GM19099 (cell line): Measurements from ENCODE around the gene CD1B.

Experiments used
- POLR2A ChIP-seq: IDR thresholded peaks from 3 replicates; pipeline ENCODE4 v1.6.1; 2011; ENCODE audit warnings: low read depth; ENCODE audit not compliant: insufficient read length; ENCODE audit errors: extremely low read depth

Gene CD1B

DNA sequence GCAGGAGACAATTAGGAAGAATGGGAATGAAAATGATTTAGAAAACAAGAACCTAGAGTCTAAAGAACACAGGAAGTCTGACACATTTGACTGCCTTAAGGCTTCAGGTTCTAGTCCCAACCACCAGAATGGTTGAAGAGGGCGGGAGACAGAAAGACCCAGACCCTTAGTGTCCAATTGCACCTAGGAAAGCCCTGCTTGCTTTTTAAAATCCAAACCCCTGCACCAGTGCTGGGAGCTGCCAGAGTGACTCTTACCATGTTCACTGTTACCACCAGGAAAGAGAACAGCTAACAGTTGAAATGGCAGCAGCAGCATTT is 265 bp downstream of the CD1B start:
- TF ChIP-seq POLR2A: no peak

DNA sequence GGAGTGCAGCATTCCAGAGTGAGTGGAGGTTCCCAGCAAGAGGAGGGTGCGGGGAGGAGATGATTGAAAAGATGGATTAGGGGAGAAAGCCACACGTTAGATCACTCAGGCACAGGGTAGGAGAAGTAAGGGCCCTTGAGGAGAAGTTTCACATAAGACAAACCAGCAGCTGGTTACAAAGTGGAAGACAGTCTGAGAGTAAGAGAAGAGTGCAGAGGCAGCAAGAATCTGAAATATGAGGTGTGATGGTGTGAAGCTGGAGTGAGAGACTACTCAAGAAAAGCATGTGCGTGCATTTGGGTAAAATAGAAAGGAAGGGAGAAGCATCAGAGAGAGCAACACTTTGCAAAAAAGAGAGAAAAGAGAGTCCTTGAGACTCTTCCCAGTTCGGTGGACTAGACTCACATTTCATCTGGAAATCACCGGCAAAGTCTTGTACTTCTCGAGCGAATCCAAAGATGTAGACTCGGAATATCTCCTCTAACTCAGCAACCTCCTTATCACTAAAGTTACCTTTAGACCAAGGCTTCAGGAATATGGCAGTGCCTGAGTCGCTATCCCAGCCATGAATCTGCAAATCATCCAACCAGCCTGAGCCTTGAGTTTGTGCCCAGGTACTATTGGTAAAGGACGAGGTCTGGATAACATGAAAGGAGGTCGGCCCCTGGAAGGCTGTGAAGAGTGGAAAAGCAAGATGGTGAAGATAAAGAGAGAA is 783 bp downstream of the CD1B start:
- no peak for TF ChIP-seq POLR2A

DNA sequence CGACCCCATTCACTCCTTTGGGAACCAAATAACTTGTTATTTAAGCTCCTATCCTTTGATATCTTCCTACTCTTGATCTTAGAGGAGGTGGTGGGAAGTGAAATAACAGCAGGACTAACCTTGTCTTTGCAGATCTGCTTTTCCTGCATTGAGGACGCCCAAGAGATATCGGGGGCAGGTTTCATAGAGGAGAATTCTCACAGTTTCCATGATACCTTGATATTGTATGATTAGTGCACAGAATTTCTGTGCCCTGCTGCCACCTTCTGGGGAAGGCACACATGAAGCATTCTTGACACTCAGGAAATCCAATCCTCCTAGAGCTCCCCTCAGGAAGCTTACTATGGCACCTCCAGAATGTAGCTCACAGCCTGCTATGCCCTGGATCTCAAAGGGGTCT is 1.6 kb downstream of the CD1B start:
- TF ChIP-seq POLR2A: no peak

DNA sequence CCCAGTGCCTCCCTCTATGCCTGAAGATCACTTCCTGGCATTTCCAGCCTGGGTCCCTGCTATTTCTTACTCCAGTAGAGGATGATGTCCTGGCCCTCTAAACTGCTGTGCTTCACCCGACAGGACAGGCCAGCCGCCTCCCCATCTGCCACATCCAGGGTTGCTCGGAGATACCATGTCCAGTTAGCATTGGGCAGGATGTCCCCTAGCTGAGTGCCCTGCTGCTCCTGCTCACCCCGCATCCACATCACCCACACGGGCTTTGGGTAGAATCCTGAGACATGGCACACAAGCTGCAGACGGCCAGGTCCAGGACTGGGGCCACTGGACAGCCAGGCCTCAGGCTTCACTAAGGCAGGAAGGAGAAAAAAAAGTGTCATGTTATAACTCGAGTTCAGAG is 2.0 kb downstream of the CD1B start:
- no peak for TF ChIP-seq POLR2A

DNA sequence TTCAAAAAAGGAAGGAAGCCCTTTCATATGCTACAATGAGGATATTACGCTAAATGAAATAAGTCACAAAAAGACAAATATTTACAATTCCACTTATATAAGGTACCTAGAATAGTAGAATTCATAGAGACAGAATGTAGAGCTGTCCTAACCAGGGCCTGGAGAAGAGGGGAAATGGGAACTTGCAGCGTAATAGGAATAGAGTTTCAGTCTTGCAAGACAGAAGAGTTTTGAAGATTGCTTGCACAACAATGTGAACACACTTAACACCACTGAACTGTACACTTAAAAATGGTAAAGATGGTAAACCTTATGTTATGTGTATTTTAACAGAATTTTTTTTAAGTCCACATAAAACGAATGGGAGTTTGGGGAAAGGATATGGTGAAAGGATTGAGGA is 2.9 kb downstream of the CD1B start:
- no peak for TF ChIP-seq POLR2A

DNA sequence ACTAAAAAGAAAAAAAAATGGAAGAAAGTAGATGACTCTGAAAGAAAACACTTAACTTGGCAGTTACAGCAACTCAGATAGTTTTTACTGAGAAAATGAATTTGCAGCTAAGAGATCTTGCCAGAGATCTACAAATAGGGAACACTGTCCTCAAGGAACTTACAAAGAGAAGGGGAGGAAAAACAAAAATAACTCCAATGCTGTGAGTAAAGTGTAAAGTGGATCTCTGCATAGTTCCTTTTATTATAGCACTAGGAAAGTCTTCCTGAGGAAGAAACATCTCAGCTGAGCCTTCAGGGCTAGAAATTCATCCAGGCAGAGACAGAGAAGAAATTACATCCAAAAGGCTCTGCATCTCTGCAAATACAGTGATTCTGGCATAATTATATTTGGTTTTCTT is 3.9 kb downstream of the CD1B start:
- TF ChIP-seq POLR2A: no peak

DNA sequence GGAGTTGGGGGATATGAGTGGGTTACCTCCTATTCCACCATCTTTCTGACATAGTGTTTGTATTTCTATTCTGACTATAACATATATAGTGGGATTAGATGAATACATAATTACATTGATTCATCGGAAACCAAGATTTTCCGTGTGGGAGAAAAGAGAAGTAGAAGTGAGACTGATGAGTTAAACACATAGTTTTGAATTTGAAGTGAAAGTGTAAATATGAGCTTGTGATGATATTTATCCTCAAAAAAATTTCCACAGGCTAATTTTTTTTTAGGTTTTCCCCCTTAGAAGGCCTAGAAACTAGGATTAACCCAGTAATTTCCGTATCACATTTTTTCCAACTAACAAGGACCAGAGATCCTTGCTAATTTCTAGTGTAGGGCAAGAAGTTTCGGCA is 6.9 kb downstream of the CD1B start:
- no peak for TF ChIP-seq POLR2A

DNA sequence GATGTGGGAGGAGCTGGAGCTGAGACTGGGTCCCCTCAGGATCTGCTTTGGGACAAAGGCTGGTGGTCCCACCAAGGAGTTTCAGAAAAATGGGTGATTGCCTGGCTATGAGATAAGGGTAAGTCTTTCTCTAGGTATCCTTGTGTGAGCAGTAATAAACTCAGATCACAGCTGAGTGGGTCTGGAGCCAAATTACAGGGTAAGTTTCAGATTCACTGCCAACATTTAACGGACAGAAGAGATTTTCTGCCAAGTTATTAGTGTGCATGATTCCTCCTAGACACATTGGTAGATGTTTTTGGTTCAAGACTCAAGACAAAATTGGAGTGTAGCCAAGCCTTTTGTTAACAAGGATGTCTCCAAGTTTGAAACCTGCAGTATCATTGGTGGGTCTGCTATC is 7.5 kb downstream of the CD1B start:
- TF ChIP-seq POLR2A: no peak

DNA sequence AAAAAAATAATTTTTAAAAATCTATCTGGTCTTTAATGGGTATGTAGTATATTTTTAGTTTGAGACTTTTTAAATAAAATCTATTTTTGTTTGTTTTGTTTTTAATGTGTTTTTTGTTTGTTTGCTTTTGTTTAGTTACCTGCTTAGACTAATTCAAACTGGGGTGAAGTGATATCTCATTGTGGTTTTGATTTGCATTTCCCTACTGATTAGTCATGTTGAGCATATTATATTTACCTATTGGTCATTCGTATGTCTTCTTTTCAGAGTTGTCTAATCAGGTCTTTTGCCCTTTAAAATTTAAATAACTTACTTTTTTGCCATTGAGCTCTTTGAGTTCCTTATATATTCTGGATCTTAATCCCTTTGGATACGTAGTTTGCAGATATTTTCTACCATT is 20.3 kb downstream of the CD1B start:
- TF ChIP-seq POLR2A: no peak

DNA sequence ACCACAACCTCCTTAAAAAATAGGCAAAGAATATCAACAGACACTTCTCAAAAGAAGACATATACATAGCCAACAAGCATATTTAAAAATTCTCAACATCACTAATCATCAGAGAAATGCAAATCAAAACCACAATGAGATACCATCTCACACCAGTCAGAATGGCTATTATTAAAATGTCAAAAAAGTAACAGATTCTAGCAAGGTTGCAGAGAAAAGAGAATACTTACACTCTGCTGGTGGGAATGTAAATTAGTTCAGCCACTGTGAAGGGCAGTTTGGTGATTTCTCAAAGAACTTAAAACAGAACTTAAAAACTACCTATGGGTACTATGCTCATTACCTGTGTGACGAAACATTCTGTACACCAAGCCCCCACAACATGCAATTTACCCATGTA is 20.7 kb downstream of the CD1B start:
- TF ChIP-seq POLR2A: no peak

DNA sequence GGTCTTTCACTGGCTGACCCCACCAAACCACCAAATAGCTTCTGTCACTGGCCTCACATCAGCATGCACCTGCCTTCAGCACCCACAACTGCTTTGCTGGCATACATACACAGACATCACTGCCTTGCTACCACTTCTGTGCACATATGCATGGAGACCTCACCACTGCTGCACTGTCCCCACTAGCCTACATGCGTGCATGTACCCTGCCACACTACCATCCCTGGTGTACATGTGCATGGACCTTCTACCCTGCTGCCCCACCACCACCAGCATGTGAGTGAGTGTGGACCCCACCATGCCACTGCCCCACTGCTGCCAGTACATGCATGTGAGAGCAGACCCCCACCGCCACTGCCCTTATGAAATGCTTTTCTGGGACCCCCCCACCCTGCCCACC is 35.5 kb downstream of the CD1B start:
- TF ChIP-seq POLR2A: no peak

DNA sequence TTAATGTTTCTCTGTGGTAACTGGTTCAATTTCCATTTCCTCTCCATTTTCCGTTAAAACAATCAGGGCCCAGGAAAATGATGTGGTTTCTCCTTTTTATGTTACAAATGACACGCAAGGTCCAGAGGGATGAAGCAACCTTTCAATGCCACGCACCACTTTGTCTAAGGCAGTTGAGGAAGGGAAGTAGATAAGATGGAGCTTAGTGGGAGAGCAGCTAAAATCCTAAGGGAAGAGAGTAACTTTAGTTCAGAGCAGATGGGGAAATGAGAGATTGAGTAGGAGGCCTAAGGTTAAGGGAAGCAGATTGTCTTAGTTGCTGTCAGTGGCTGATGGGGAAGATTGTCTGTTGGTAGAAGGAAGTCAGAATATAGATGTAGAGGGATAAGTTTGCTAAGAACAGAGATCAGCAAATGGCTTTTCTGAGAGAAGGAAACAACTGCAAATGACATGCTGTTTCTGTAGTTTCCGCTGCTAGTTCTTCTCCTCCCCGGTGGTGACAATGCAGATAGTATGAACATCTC is 40.9 kb downstream of the CD1B start:
- no peak for TF ChIP-seq POLR2A

DNA sequence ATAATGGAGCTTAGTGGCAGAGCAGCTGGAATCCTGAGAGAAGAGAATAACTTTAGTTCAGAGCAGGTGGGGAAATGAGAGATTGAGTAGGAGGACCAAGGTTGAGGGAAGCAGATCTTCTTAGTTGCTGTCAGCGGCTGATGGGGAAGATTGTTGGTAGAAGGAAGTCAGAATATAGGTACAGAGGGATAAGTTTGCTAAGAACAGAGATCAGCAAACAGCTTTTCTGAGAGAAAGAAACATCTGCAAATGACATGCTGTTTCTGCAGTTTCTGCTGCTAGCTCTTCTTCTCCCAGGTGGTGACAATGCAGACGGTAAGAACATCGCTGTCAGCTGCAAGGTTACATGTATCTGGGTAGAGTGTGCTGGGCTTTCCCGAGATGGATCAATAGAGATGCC is 41.5 kb downstream of the CD1B start, which contains the start of gene CD1C:
Gene CD1C, plus strand, starts transcription at position 113 of the 400 bp plus-strand sequence. Its CDS starts 142 bp downstream, at position 255.
- no peak for TF ChIP-seq POLR2A

DNA sequence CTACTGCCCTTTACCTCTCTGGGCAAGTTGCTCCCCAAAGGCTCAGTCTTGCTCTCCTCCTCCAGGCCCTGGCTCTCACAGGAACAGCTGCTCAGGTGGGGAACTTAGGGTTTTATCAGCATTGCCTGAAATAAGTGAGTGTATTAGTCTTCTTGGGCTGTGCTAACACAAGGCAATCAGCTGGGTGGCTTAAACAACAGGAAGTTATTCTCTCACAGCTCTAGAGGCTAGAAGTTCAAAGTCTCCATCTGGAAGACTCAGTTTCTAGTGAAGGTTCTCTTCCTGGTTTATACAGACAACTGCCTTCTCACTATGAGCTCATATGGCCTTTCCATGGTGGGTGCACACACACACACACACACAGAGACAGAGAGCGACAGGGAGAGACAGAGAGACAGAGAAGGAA is 44.4 kb downstream of the CD1B start:
- no peak for TF ChIP-seq POLR2A

DNA sequence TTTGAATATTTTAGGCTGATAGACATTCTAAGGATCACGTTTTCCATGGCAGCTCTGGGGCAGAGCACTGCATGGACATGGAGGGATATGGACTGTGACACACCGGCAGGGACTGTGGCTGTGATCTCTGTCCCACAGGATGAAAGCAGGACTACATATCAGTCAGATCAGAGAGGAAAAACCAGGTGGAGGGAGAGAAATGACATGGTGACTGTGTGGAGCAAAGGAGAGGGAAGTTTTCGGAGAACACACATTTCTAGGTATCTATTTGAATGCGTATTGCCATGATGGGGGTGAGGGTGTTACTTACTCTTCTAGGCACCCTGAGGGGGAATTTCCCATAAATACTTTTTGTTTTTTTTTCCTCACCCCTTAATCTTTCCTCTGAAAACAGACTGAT is 44.8 kb downstream of the CD1B start:
- TF ChIP-seq POLR2A: no peak

DNA sequence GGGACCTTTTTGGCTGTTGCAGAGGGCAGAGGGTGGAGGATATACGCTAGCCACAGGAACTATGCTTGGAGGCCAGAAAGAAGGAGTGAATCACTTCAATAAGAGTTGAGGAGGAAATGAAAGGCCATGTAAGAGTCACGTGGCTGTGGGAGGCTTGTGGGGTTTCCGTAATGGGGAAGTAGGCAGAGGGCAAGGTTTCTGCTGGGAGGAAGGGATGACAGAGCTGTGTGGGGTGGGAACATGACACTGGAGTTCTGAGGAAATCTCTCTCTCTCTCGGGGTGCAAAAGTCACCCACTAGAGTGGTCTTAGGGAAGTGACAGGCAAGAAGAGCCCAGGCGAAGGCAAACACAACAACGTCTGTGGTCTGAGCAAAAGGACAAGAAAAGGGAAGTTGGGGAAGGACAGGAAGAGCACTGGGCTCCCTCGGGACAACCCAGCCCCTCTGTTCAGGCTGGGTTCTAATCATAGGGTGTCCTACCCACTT is 45.5 kb downstream of the CD1B start:
- TF ChIP-seq POLR2A: peak; percentile 42

DNA sequence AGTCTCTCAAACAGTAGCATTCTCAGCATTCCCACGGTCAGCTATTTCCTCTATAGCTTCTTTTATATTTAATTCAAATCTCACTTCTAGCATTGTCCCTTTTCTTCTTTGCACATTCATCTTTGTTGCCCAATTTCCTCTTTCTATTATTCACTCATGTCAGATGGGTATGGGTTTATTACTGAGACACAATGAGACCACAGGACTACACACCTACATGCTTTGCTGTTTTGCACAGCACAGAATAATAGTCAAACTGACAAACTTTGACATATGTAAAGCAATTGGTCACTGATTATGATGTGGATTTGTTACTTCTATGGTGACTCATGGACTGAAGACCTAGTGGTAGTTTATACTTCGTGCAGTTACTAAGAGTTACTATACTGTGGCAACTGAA is 47.4 kb downstream of the CD1B start:
- no peak for TF ChIP-seq POLR2A
